GM10266 (cell line): Measurements from ENCODE around the gene WDR64.

Source experiments
- DNase-seq: peaks from one replicate; pipeline ENCODE4 v3.0.0; 2012; ENCODE audit errors: extremely low spot score
- TF ChIP-seq, protein P1 (sequence below): IDR thresholded peaks from 2 replicates; pipeline ENCODE4 v1.5.1; 2012; ENCODE audit warnings: mild to moderate bottlenecking, low read depth; ENCODE audit not compliant: control insufficient read depth, insufficient read depth; ENCODE audit errors: missing control alignments

WDR64 gene

DNA sequence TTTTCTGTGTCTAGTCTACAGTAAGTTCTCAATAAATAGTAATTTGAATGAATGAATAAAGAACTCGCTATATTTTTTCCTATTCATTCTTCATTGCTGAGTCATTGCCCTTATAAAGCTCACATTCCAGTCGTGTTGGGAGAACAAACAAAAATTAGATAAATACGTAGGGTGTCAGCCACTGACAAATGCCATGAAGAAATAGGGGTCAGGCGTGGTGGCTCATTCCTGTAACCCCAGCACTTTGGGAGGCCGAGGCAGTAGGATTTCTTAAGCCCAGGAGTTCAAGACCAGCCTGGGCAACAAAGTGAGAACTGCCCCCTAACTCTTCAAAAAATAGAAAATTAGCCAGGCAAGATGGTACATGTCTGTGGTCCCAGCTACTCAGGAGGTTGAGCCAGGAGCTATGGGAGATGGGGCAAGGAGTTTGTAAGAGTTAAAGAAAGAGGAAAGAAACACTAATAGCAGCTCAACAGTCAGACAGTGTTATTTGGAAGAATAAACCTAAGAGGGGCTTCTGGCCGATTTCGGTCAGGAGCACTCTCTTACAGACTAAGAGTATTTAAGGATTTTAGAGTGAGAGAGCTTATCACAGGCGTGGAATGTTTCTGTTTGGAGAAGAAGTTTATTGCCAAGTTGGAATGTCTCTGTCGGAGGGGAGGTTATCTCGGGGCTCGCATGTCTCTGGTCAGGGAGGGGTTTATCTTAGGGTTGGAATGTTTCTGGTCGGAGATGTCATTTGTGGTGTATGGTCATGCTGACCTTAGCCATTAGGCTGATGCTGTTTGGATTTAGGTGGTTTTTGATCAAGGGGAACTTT, 10.1 kb upstream of the WDR64 start:
- no peak for DNase-seq
- TF ChIP-seq, protein P1, sequence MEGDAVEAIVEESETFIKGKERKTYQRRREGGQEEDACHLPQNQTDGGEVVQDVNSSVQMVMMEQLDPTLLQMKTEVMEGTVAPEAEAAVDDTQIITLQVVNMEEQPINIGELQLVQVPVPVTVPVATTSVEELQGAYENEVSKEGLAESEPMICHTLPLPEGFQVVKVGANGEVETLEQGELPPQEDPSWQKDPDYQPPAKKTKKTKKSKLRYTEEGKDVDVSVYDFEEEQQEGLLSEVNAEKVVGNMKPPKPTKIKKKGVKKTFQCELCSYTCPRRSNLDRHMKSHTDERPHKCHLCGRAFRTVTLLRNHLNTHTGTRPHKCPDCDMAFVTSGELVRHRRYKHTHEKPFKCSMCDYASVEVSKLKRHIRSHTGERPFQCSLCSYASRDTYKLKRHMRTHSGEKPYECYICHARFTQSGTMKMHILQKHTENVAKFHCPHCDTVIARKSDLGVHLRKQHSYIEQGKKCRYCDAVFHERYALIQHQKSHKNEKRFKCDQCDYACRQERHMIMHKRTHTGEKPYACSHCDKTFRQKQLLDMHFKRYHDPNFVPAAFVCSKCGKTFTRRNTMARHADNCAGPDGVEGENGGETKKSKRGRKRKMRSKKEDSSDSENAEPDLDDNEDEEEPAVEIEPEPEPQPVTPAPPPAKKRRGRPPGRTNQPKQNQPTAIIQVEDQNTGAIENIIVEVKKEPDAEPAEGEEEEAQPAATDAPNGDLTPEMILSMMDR = no peak

DNA sequence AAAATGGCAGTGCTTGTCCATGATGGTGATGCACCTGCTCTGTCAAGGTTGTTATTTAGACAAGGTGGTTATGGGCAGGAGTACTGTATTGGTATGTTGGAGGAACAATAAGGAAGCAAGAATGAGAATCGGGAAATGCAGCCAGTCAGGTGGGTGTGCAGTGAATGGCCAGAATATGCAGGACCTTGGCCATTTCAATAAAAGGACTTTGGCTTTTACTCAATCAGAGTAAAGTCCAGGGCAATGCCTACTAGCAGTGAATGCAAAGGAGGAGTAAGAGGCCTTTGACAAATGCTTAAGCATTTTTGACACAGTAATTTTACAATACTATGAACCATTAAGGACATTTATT, 9.5 kb upstream of the WDR64 start:
- no peak for DNase-seq
- TF ChIP-seq, protein P1 = no peak

DNA sequence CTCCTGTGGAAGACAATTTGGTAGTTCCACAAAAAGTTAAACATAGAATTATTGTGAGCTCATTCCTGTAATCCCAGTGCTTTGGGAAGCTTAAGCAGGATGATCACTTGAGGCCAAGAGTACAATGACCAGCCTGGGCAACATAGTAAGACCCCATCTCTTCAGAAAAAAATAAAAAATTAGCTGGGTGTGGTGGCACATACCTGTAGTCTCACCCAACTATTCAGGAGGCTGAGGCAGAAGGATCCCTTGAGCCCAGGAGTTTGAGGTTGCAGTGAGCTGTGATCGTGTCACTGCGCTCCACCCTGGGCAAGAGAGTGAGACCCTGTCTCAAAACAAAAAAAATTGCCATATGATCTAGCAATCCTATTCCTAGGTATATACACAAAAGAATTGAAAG, 7.8 kb upstream of the WDR64 start:
- TF ChIP-seq, protein P1 = no peak
- DNase-seq = no peak

DNA sequence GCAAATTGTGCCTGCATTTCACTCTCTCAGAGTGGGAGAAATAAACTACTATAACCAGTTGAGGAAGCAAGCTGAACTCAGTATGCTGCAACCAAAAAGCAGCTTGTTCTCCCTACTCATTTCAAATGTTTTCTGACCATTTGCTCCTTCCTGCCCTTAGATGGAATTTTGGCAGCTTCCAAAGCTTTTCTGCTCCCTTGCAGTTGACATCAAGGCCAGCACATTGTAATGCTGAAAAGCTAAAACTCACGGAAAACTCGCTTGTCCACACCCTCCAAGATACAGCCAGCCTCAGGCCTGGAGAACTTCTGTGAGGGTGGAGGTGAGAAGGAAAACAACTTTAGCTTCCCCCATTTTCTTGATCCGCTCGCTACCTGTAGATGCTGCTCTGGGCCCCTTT, 6.9 kb upstream of the WDR64 start:
- DNase-seq = no peak
- TF ChIP-seq, protein P1 = no peak

DNA sequence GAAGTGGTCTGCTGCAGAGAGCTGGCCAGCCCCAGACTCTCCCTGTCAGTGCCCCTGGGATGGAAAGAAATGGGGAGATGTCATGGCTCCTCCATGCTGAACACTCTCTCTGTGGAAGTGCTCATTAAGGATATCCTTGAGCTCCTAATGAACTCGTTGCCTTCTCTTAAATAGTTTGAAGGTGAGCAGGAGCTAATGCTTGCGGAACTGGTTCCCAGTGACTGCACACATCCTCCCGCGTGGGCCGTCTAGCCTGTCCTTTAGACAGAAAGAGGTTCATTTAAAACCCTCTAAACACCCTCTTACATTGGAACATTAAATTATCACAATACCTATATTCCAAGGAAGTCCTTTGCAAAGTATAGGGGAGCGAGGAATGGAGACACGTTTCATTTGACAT, 5.9 kb upstream of the WDR64 start:
- TF ChIP-seq, protein P1 = no peak
- no peak for DNase-seq

DNA sequence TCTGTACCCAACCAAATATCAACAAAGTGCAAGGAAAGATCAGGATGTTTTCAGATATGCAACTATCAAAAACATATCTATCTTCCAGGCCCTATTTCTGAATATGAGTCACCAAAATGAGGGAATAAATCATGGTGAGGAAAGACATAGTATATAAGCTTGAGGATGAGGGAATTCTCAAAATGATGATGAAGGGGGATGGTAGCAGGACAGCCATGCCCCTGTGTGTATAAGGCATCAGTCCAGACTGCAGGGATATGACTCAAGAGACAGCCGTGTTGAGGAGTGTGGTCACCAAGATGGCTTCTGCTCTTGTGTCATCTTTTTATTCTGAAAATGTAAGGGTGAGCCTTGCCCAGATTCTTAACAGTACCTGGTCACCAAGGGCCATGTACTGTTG, 4.4 kb upstream of the WDR64 start:
- TF ChIP-seq, protein P1 = no peak
- DNase-seq = no peak

DNA sequence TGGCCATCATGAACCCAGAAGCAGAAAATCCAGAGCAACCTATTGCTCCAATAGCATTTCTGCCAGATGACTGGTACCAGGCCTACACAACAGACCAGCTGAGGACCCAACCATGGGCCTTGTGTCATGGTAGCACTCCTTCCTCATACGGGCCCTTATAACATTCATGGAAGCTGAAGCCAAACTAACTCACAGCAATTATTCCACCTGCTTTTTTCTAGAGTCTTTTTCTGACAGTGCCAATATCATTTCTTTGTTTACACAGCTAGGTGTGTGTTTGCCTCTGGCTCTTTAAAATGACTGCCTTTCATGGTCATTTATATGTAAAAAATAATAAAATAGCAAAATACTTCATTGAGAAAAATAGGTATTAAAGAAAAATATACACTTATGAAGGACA, 3.9 kb upstream of the WDR64 start:
- no peak for DNase-seq

More for the DNA sequence above, 3.9 kb upstream of the WDR64 start:
- TF ChIP-seq, protein P1 = no peak
